HG02973 (cell line): ENCODE data around the gene PPM1L.

Experiments
- ATAC-seq: cut with Tn5 transposase; IDR thresholded peaks from one replicate; pipeline ENCODE4 v1.9.1; 2021; ENCODE audit warnings: moderate library complexity; ENCODE audit not compliant: unreplicated experiment

Gene PPM1L

DNA sequence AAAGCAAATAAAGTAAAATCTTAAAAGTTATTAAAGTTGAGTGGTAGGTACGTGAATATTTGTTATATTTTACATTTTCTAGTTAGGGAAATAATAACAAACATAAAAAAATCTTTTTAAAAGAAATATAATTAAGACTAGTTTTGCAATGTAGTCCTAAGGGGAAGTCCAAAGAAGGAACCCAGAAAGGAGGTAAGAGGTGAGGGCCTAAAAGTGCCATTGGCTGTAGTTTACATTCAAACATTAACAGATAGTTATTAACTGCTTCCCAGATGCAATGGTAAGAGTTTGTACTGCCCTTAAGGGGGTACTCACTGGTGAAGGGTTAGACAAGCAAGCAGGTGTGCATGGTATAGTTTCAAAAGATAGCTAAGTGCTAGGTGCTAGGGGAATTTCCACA is 269.9 kb downstream of the PPM1L start:
- no peak for ATAC-seq

DNA sequence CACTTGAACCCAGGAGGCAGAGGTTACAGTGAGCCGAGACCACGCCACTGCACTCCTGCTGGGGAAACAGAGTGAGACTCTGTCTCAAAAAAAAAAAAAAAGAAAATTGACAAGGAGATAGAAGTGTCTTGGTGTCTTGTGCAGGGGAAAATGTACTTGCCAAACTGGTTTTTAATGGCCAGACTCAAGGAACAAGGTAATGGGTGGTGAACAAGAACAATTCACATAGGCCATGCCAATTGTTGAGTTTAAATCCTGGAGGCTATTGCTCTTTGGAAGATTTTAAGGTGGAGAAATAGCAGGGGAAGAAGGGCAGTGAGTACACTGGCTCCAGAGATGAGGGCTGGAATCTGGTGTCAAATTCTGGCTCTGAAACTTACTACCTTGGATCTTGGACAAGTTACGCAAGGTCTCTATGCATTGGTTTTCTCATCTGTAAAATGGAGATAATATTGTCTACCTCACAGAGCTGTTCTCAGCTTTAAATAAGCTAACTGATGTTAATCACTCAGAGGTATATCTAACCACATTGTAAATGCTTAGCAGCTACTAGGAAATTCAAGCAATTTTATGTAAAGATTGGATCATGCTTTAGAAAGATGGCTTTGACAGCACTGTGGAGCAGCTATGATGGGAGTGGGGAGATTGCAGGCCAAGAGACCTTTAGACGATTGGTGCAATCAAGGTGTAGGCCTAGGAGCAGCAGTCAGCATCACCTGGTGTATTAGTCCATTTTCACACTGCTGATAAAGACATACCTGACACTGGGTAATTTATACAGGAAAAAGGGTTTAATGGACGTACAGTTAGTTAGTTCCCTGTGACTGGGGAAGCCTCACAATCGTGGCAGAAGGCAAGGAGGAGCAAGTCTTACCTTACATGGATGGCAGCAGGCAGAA is 270.8 kb downstream of the PPM1L start:
- ATAC-seq, result no peak

DNA sequence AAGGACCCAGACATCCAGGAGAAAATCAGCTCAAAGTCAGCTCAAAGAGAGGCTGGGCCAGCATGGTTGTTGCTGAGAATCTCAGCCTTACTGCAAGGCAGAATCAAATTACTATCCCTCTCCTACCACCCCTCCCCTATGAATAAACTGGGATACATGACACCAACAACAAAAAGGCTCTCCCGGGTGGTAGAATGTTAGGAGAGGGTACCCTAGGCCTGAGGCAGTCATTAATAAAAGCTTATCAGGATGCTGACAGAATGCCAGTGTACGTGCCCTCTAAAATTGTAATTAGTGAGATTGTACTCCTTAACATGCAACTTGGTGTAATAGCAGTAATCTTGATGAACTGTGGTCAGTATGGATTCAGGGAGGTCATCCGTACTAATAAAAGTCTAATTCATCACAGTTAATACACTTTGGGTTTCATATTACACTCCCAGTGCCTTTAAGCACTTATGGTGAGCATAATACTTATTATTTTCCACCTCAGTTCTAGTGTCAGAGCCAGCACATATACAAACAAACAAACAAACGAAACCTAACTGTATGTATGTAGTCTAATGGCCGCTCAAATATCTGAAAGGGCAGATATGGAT is 272.6 kb downstream of the PPM1L start:
- no peak for ATAC-seq

DNA sequence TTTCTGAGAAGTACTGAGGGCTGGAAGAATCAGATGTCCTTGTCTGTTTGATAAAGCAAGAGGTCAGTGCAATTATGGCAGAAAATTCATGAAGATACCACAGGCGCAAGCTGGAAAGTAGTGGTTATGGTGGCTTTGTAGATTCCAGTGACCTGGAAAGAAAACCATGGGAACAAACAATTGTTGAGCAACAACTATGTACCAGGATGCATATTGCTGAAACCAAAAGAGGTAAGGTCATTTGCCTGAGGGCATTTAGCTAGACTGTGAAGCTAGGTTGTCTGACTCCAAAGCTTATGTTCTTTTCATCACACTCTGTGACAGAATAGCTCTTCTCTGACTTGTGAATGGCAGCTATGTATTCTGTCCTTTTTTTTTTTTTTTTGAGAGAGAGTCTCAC is 275.1 kb downstream of the PPM1L start:
- ATAC-seq, result no peak

DNA sequence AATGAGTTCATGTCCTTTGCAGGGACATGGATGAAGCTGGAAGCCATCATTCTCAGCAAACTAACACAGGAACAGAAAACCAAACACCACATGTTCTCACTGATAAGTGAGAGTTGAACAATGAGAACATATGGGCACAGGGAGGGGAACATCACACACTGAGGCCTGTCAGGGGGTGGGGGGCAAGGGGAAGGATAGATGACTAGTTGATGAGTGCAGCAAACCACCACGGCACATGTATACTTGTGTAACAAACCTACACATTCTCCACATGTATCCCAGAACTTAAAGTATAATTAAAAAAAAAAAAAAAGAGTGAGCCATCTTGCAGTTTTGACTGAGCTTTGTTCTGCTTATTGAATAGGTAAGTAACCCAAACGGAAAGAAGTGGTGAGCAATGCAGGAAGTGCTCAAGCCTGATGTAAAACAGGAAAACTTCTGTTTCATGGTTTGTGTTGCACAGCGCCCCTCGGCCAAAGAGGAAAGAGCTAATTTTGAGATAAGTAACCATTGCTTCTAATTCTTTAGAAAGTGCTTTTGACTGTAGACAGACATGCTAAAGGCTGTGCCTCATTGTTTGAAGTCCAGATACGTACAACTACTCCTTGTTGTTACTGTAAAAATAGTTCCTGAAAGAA is 279.0 kb downstream of the PPM1L start:
- ATAC-seq, result peak; percentile 59

DNA sequence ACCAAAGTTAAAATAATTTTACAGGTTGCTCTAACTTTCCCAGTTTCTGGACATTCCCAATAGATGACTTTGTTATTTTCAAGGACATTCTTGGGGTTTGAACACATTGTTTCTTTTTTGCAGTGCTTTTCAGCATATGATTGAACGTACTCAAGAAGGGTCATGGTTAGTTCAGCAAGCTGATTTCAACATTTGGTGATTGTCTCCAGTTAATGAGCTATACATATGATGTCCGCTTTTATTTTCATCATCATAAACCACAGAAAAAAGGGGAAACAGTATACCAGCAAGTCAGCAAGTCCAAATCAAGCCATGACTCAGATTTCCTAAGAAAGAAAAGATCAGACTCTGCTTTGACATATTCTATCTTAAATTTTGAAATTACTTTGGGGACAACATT is 279.7 kb downstream of the PPM1L start:
- ATAC-seq, result no peak

DNA sequence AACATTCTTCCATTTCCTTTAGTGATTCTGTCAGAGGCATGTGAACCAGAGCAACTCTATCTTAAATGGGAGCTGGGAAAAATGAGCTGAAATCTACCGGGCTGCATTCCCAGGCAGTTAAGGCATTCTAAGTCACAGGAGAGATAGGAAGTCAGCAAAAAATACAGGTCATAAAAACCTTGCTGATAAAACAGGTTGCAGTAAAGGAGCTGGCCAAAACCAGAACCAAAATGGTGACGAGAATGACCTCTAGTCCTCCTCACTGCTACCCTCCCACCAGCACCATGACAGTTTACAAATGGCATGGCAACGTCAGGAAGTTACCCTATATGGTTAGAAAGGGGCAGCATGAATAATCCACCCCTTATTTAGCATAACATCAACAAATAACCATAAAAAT is 282.7 kb downstream of the PPM1L start:
- ATAC-seq, result no peak

DNA sequence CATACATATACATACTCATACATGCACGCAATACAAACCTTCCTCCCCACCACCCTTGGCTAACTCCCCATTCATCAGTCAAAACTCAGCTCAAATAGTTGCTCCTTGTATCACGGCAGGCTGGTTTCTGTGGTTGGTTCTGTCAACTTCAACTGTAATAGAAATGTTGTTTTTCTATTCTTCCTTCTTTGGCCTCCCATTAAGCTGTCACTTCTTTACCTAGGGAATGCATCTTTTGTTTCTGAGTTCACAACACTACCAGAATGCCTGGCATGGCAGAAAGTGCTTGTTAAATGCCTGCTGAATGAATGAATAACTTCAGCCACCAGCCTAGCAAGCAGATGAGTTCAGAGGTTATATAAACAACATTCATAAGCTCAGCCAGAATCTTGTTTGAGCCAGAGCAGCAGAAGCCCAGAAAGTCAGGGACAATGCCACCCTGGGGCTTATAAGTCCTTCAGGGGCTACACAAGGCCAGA is 286.0 kb downstream of the PPM1L start:
- ATAC-seq, result no peak

DNA sequence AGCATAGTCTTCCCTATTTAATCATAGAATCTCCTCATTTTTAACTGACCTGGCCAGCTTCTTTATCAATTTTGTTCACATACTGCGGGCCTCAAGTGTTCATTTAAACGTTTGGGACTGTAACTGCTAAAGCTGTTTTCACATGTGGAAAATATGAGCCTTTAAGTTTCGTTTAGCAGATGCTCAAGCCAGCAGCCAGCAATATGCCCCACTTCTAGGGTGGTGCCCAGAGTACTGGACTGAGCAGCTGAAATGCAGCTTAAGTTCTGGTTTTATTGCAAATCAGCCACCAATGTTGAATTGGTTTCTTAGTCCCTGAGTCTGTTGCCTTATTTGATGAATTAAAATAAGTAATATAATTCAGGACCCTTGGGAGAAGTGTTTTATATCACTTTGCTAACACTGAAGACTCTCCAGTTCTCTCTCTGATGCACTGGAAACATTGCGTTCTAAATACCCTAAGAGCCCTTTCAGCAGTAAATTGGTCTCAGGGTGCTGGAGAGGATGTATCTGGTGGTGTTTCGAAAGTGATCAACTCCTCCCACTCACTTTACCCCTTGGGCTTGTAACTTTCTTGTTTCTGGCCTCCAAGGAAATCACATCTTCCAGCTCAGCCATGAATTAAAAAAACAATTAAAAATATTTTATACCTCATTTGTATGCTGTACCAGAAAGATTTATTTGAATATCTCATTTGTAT is 287.5 kb downstream of the PPM1L start:
- ATAC-seq, result peak; percentile 69

DNA sequence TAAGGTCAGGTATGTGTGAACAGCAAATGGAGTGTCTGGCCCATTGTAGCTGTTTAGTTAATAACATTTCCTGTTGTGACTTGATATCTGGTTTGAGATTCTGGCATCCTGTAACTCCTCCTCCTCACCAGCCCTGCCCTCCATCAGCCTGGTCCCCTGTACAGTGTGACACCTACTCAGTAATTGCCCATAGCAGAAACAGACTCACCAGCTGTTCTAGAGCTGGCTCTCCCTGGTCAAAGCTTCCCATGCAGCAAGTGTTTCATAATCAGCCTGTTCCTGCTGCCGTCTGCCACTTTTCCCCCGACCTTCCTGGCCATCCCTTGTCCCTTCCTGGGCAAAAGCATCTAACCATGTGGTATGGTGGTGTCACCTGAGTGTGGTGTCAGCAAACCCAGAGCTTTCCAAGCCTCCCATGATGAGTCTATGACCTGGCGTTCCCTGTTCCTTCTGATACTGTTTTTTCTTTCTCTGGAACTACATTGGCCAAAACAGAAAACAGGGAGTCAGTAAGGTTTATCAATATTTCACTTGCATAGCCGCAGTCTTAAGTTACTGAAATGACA is 293.7 kb downstream of the PPM1L start:
- no peak for ATAC-seq

DNA sequence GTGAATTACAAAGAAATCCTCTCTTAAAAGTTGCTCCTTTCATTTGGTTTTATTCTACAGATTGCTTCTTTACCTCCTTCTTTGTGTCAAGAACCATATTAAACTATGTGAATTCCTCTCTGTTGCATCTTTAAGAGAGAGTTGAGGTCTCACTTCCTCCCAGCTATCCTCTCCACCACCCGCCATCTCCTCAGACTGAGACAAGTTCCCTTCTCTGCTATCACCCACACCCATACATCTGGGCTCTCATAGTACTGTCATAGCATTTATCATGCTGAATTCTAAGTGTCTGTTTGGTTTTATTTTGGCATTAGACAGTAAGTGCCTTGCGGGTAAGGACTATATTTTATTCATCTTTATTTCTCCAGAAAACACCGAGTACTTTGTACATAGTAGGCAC is 294.9 kb downstream of the PPM1L start:
- no peak for ATAC-seq

DNA sequence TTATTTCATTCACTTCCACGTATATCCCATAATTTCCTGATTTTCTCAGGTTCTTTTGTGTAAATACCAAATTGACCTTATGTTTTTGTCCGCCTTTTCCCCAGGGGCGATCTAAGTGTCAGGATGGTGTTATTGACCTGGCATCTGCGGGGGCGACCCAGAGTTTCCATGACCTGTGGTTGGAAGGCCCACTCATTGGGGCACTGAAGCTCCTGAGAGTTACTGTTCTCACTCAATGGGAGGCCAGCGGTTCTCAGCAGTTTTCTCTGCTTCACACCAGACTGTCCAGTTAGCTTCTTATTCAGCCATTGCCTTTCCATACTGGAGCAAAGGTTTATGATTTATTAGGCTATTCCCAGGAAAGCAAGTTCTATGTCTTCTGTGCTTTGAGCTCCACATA is 295.8 kb downstream of the PPM1L start:
- no peak for ATAC-seq

DNA sequence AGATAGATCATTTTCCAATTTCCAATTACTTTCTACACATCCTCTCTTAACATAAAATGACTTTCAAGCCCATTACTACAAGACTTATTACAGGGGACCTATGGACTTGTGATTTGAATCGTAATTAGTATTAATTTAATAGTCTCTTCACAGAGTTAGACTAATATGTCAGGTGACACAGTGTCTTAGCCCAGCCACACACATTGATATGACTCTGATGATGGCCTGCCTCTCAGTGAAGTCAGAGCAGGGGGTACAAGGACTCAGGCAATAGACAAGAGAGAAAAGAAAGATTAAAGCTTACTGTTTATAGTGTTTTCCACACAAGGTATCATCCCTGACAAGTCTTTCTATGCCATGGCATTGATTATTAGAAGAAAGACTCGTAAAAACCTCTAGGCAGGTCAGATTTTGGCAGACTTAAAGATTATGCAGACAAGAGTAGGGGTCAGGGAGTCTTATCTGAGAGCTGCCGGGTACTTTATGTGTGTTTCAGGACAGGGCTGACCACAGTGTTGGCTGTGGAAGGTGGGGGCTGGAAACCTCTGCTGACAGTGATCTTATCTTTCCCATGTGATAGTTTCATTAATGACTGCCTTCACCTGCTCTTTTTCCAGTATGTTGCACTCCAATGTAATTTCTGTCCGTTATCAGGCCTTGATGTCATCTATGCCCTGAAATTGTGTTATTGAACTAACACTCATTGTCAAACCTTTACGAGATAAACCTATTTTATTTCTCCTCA is 299.0 kb downstream of the PPM1L start:
- no peak for ATAC-seq

DNA sequence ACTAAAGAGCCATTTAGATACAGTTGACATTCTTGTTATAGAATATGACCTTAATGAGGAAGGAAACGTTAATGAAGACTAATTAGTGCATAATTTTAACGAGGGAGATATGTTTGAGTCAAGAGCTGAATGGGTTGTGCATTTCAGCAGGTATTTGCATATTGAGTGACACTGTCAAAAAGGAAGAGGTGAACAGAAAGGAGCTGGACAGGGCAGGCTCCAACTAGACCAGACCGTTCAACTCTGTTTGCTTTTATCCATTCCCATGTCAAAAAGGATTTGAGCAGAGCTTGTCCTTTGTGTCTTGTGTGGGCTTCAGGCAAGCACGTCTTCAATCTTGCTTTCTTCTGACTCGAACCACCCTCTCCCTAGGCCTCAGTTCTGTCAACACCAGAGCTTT is 308.4 kb downstream of the PPM1L start:
- ATAC-seq, result no peak

DNA sequence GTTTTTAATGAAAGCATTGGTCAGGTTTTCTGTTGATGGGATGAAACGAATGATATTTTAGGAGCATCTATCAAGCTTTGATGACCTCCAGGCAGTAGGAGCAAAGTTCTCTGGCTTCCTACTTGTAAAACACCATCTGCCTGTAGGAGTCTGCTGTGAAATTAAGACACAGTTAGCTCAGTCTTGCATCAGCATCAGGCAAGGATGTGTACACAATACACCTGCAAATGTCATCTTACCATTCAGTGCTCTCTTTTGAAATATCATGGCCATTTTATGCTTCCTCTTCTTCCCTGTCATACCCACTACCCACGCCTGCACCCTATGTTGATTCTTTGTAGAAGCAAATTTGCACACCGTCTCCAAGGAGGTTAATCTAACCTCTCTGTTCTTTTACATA is 310.9 kb downstream of the PPM1L start:
- ATAC-seq, result no peak

DNA sequence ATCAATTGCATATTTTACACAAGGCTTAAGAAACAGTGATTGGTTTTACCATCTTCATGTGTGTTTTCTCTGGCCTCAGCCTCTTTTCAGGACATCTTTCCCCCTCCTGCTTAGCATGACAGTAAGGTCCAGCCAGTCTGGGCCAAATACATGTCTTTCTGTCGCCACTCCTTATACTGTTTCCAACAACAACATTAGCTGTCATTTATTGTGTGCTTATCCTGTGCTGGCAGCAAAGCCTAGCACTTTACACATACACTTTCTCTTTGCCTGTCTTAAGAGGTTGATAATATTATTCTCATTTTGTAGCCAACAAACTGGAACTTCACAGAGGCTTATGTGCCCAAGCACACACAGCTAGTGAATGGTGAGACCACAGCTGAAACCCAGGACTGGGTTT is 311.3 kb downstream of the PPM1L start:
- ATAC-seq, result no peak

DNA sequence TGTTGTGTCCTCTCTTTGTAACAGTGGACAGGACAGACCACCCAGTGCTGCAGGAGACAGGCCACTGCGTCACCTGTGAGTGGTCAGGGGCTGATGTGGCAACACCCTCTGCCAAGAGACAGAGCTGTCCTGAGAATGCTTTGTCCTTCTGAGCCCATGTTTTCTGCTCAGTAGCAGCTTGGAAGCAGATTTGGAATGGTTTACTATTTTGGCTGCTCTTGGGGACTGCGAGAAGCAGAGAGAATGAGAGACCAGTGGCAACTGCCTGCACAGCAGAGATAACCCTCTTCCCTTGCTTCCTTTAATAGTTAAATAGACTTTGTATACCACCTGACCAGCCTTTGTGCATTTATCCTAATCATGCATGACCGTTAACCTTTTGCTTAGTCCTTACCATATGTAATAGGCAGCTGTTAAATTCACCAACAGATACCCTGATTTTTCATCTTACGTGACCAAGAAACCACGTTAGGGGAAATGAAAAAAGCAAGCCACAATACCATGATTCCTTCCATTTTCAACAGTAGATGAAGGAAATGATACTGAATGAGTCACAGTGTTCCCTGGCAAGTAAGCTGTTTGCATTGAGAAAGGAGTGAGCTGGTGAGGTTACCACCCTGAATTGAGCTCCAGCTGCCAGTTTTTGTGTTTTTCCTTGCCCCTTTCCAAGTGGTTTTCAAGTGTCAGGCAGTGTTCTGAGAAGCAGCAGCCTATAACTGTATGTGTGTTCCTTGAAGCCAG is 313.6 kb downstream of the PPM1L start:
- peak; percentile 93 for ATAC-seq

DNA sequence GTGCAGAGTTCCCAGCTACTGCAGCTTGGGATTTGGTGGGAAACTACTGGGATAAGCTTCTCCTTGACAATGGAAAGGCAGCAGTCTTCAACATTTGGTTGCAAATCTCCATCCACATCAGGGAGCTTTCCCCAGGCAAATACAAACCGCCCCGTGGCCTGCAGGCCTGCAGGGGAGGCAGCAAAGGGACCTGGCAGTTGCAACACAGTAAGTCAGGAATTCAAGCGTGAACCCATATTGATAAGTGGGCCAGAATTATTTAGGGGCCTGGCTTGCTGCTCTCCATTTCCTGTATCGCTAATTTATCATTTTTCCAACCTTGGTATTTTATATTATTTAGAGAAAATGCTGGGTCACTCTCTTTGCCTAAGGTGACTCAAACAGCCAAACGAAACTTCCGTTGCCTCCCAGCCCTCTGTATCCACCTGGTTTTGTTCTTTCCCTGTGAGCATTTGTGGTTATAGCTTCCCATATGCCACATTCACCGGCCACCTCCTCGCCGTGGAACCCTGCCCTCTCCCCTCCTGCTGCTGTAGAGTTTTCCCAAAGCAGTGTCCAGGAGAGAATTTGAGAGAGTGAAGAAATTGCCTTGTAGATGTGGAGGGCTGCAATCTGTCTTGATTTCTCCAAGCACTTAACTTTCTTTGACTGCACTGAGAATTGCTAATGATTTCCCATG is 314.4 kb downstream of the PPM1L start:
- ATAC-seq, result no peak
